GM19468 (cell line): Measurements from ENCODE around the gene SCRT2.
"Not testable (repeated sequence)": the region's sequence is repeated elsewhere in the genome, so short reads cannot be mapped to it uniquely, and the experiment has no call there.

ENCODE experiments used
- ATAC-seq: cut with Tn5 transposase; IDR thresholded peaks from one replicate; pipeline ENCODE4 v1.9.1; 2021; ENCODE audit warnings: mild to moderate bottlenecking, moderate library complexity, moderate number of reproducible peaks; ENCODE audit not compliant: unreplicated experiment; ENCODE audit errors: extremely low read depth

SCRT2 gene

GRCh38 chr20:654417-654750, 21.2 kb downstream of the SCRT2 start:
- ATAC-seq, result no peak

DNA sequence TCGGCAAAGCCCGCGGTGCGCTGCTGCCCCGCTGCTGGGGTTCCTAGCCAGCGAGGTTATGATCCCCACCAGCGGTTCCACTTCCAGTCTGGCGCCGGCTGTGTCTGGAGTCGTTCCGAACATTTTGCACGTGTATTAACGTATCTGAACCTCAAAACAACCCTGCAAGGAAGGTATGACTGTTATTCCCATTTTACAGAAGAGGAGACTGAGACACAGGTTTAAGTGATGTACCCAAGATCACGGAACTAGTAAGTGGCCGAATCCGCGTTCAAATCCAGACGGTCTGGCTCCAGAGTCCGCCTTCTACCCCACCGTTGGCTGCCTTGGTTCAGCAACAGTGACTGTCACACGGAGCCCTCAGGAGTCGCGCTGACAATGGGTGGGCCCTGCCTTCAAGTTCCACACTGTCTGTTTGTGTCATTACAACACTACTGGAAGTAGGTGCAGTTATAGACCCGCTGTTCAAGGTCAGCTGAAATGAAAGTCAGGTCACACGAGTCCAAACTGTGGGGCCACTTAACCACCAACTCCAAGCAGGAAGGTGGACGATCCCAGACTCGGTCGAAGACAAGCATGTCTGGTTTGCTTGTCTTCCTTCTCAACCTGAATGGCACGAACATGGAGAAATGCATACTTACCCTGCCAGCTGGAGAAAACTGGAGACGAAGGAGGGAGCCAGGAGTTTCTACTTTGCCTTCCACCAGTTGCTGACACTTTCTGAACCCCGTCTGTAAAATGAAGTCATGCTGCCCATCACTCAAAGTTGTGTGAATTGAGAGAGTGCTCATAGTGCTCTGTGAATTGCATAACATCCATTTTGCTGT, 21.8 kb downstream of the SCRT2 start:
- ATAC-seq, result no peak

DNA sequence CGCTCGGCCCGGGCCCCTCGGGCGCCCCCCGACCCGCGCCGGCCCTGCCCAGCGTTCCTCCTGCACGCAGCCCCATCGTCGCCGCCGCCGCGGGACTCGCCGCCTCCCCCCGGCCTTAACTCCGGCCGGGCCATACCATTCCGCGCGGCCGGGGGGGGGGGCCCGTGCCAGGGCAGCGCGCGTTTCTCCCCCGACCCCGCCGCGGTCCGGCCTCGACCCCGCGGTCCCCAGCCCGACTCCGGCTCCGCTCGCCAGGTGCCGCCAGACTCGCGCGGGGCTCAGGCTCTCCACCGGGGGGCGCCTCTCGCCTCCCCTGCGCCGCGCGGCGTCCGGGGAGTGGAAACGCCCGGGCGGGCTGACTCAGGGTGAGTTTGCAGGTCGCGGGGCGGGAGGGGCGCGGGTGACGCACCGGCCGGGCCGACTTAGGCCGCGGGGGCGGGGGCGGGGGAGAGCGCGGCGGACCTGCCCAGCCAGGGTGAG, 22.5 kb downstream of the SCRT2 start, which contains the start of gene SRXN1:
Gene SRXN1, minus strand, starts transcription at position 91 of the 480 bp plus-strand sequence. Its CDS starts 15 bp downstream, at position 76.
- peak; percentile 53 for ATAC-seq

- ATAC-seq, result no peak
These were observed 22.9 kb downstream of the SCRT2 start for GRCh38 chr20:652615-653109.

GRCh38 chr20:651713-652614, 23.6 kb downstream of the SCRT2 start:
- no peak for ATAC-seq

DNA sequence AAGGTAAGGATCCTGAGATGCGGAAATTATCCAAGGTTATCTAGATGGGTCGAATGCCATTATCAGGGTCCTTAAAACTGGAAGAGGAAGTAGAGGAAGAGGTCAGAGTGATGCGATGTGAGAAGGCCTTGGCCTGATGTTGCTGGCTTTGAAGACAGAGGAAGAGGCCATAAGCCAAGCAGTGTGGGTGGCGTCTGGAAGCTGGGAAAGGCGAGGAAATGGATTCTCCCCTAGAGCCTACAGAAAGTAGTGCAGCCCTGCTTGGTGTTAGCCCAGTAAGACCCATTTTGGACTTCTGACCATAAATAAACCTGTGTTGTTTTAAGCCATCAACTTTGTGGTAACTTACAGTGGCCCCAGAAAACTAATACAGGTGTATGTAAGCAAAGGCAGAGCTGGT, 24.6 kb downstream of the SCRT2 start:
- no peak for ATAC-seq

DNA sequence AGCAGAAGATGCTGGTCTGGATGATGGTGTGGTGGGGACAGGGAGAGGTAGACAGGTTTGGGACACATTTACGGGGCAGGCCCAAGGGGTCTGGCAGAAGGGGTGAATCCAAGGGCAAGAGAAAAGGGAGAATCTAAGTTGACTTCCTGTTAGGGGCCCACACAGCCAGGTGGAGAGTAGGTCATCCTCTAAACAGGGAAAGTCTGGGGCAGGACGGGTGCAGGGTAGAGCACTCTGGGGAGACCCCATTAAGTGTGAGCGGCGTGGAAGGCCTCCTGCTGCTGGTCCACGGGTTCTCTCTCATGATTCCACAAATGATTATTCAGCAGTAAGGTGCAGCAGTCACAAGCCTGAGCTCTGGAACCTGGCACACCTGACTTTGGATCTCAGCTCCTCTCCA, 25.3 kb downstream of the SCRT2 start:
- ATAC-seq, result no peak

GRCh38 chr20:647479-648019, 28.1 kb downstream of the SCRT2 start:
- ATAC-seq, result no peak

GRCh38 chr20:646868-647233, 28.8 kb downstream of the SCRT2 start:
- ATAC-seq, result no peak

DNA sequence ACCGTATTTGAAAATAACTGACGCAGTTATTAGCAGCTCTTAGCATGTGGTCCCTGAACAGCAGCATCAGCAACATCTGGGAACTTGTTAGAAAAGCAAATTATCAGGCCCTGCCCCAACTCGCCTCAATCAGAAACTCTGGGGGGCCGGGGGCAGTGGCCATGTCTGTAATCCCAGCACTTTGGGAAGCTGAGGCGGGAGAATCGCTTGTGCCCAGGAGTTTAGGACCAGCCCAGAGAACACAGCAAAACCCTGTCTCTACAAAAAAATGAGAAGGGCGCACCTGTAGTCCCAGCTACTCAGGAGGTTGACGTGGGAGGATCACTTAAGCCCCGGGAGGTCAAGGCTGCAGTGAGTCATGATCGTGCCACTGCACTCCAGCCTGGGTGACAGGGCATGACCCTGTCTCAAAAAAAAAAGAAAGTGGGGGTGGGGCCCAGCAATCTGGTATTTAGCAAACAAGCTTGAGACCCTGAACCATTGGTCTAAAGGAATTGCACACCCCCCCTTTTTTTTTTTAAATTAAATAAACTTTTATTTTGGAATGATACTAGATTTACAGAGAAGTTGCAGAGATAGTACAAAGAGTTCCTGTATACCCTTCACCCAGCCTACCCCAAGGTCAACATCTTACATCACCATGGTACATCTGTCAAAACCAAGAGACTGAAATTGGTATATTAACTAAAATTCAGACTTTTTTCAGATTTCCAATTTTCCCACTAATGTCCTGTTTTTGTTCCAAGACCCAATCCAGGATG, 29.3 kb downstream of the SCRT2 start:
- no peak for ATAC-seq

DNA sequence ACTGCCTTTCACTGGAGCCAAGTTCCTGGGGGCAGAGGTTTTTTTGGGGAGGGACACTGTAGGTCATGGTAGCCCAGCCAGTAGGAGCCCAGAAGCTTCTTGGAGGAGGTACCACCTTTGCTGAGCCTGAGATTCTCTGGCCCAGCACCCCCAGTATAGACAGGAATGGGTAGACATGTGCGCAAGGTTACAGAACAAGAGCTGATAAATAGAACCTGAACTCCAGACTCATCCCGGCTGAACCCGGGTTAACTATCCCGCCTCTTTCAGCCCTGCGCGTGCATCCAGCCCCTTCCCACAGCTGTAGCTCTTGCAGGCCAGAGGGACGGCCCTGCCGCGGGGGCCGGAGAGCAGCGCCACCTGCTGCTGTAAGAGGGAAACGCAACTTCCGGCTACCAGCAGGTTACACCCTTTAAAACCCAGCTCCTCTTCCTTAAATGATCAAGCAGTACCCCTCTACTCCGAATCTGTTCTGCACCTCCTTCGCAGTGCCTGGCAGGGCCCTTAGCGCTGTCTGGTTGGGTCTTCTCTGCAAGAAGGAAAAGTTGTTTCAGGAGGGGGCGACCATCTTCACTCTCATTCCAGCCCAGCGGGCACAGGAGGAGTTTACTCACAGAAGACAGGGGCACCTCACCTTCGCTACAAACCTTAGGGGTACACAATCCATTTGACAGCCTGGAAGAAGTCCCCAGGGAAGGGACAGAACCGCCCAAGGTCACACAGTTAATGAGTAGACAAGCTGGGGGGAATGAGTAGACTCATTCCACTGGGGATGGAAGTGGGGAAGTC, 30.1 kb downstream of the SCRT2 start:
- no peak for ATAC-seq

GRCh38 chr20:644692-645317, 30.8 kb downstream of the SCRT2 start:
- ATAC-seq, result no peak

- ATAC-seq, result no peak
These were observed 33.0 kb downstream of the SCRT2 start for GRCh38 chr20:642398-643174.

GRCh38 chr20:642013-642397, 33.6 kb downstream of the SCRT2 start:
- not testable (repeated sequence) for ATAC-seq

DNA sequence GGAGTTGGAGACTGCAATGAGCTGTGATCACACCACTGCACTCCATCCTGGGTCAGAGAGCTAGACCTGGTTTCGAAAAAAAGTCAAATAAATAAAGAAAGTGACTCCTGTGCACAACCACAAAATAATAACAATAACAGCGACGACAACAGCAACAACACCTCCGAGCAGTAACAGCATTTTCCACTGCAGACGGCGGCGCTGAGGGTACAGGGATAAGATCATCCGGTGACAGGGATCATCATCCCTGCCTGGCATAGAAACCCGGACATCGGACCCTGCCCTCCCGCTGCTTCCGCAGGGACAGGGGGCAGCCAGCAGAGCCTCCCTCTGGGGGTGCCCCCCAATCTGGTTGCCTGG, 34.1 kb downstream of the SCRT2 start:
- no peak for ATAC-seq

GRCh38 chr20:640674-641515, 34.7 kb downstream of the SCRT2 start:
- ATAC-seq, result no peak

DNA sequence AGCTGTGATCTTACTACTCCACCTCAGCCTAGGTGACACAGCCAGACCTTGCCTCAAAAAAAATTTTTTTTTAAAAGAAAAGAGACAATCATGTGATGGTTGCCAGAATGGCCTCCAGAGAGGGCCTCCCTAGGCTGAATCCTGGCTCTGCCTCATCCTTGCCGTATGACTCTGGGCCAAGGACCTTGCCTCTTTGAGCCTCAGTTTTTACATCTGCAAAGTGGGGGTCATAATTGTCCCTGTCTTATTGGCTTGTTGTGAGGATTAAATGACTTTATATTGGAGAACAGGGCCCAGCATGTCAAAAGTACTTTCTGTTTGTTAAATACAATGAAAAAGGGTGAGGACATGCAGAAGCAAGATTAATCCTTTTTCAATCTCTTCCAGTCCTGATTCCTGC, 37.0 kb downstream of the SCRT2 start:
- ATAC-seq, result no peak
